Measurements from ENCODE around the gene SMIM24.

- TF ChIP-seq CTCF (IDR thresholded peaks at IDR 0.05) (no peak), POLR2A (IDR thresholded peaks at IDR 0.05) (no peak)
Measured at GRCh38 chr19:3480383-3481091, at the start of gene SMIM24.

Measured in right lobe of liver (tissue), 4 donors.